Neutrophil (primary cell): ENCODE data around the gene GNGT1.
"Not testable (repeated sequence)": the region's sequence is repeated elsewhere in the genome, so short reads cannot be mapped to it uniquely, and the experiment has no call there.

Source experiments
- H3K27ac ChIP-seq: fragments of 200-600 bp; sonication (generic); 2 replicates; pipeline ENCODE4 v1.5.1; 2016; ENCODE audit warnings: mild to moderate bottlenecking, moderate library complexity
- H3K27me3 ChIP-seq: fragments of 200-600 bp; sonication (generic); 2 replicates; pipeline ENCODE4 v1.6.0; 2016; ENCODE audit warnings: mild to moderate bottlenecking
- H3K36me3 ChIP-seq: fragments of 200-600 bp; sonication (generic); 2 replicates; pipeline ENCODE4 v1.5.1; 2017
- H3K4me1 ChIP-seq, 2 experiments: fragments of 200-600 bp in 1 of 2; sonication (generic) in 1 of 2; 1 replicate in 1 of 2; 2 replicates in 1 of 2; pipeline versions ENCODE4 v1.5.1 to v1.6.1; 2013 to 2016; ENCODE audit warnings: low read depth in 1 of 2, low read length in 1 of 2, mild to moderate bottlenecking in 1 of 2, moderate library complexity in 1 of 2; ENCODE audit not compliant: control insufficient read depth in 1 of 2, insufficient read depth in 1 of 2
- H3K4me3 ChIP-seq, 2 experiments: fragments of 200-600 bp in 1 of 2; sonication (generic) in 1 of 2; 1 replicate in 1 of 2; 2 replicates in 1 of 2; pipeline ENCODE4 v1.5.1; 2013 to 2016; ENCODE audit warnings: low read depth in 1 of 2, low read length in 1 of 2, mild to moderate bottlenecking in 1 of 2, moderate library complexity in 1 of 2
- H3K9me3 ChIP-seq: fragments of 200-600 bp; sonication (generic); 2 replicates; pipeline ENCODE4 v1.5.1; 2016
- TF ChIP-seq, protein P1 (sequence below): fragments of 200-600 bp; sonication (generic); IDR thresholded peaks from 2 replicates; pipeline ENCODE4 v1.5.1; 2016; ENCODE audit warnings: antibody characterized with exemption

The GNGT1 gene

GRCh38 chr7:93902777-93903423 lies 3.5 kb upstream of the GNGT1 start:
- H3K4me3 ChIP-seq, result no peak overlapping the region
- no peaks in the 10 kb centered on the region for H3K36me3 ChIP-seq
- TF ChIP-seq, protein P1, sequence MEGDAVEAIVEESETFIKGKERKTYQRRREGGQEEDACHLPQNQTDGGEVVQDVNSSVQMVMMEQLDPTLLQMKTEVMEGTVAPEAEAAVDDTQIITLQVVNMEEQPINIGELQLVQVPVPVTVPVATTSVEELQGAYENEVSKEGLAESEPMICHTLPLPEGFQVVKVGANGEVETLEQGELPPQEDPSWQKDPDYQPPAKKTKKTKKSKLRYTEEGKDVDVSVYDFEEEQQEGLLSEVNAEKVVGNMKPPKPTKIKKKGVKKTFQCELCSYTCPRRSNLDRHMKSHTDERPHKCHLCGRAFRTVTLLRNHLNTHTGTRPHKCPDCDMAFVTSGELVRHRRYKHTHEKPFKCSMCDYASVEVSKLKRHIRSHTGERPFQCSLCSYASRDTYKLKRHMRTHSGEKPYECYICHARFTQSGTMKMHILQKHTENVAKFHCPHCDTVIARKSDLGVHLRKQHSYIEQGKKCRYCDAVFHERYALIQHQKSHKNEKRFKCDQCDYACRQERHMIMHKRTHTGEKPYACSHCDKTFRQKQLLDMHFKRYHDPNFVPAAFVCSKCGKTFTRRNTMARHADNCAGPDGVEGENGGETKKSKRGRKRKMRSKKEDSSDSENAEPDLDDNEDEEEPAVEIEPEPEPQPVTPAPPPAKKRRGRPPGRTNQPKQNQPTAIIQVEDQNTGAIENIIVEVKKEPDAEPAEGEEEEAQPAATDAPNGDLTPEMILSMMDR, result no peak
- H3K4me1 ChIP-seq, result no peaks in the 10 kb centered on the region
- peaks cover 4% of the 10 kb centered on the region for H3K27me3 ChIP-seq
- no peaks in the 10 kb centered on the region for H3K9me3 ChIP-seq
- no peak overlapping the region for H3K27ac ChIP-seq

- H3K27me3 ChIP-seq, result peaks cover 14% of the 10 kb centered on the region
- H3K9me3 ChIP-seq, result no peaks in the 10 kb centered on the region
- H3K36me3 ChIP-seq, result no peaks in the 10 kb centered on the region
- H3K27ac ChIP-seq, result no peak overlapping the region
- no peaks in the 10 kb centered on the region for H3K4me1 ChIP-seq
- TF ChIP-seq, protein P1, result no peak
- no peak overlapping the region for H3K4me3 ChIP-seq
Measured at GRCh38 chr7:93910076-93910994, 4.0 kb downstream of the GNGT1 start.

GRCh38 chr7:93911242-93911641 lies 4.9 kb downstream of the GNGT1 start:
- not testable (repeated sequence) for H3K4me3 ChIP-seq, H3K4me1 ChIP-seq, H3K36me3 ChIP-seq, H3K9me3 ChIP-seq, H3K27ac ChIP-seq
- peaks cover 13% of the 10 kb centered on the region for H3K27me3 ChIP-seq

- not testable (repeated sequence) for H3K9me3 ChIP-seq, H3K4me1 ChIP-seq, H3K4me3 ChIP-seq, H3K36me3 ChIP-seq, H3K27ac ChIP-seq
- peaks cover 13% of the 10 kb centered on the region for H3K27me3 ChIP-seq
Measured at GRCh38 chr7:93911661-93912060, 5.3 kb downstream of the GNGT1 start.

- Histone ChIP-seq H3K36me3 (no peaks in the 10 kb centered on the region), H3K4me1 (no peaks in the 10 kb centered on the region), H3K9me3 (no peaks in the 10 kb centered on the region), H3K27me3 (peaks cover 14% of the 10 kb centered on the region), H3K27ac (no peak overlapping the region), H3K4me3 (no peak overlapping the region)
- TF ChIP-seq, protein P1, result no peak
Measured at GRCh38 chr7:93913197-93913596, 6.8 kb downstream of the GNGT1 start.

DNA sequence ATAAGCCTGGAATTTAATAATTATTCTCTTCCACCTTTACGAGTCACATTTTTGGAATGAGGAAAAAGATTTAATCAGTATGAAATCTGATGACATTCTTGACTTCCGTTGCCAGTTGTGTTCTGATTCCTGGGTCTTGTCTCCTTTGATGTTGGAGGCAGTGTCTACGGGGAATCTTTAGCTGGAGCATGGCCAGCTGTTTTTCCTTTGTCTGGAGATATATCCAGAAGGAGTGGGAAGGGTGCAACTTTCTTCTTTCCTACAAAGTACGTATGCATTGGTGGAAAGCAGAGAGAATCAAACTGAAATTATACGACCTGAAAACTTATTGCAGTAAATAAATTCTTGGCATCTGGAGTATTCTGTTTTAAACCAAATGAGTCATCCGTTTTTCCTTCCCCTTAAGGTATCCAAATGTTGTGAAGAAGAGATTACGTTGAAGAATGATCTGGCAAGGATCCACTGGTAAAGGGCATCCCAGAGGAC lies 8.3 kb downstream of the GNGT1 start:
- H3K9me3 ChIP-seq, result no peaks in the 10 kb centered on the region
- TF ChIP-seq, protein P1, result no peak
- H3K4me3 ChIP-seq, result no peak overlapping the region
- H3K27ac ChIP-seq, result no peak overlapping the region
- peaks cover 18% of the 10 kb centered on the region for H3K27me3 ChIP-seq
- H3K36me3 ChIP-seq, result no peaks in the 10 kb centered on the region
- H3K4me1 ChIP-seq, result no peaks in the 10 kb centered on the region

DNA sequence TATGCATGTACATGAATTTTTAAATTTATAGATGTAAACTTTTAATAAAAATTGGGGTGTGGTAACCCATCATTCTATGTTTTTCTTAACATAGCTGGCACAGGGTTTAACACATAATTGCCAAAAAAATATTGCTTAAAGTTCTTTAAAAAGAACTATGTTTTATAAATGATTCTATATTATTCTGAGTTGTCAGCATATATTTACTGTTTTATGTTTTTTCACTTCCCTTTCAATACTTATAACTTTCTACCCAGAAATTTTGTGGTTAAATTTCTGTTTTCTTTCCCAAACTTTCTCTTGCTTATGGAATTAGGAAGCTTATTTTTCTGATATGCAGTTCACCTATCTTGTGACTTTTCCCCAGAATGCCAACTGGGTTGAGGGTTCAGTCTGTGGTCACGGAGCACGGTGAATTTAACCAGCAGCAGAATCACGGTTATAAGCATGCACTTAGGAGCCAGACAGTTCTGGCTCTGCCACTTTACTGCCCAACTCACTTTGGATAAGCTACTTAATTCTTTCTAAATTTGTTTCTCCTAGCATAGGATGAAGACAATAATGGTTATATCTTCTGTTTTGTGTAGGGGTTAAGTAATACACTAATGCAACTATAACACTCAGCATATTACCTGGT lies 9.0 kb downstream of the GNGT1 start:
- not testable (repeated sequence) for H3K4me3 ChIP-seq, H3K27ac ChIP-seq, H3K9me3 ChIP-seq, H3K4me1 ChIP-seq, H3K36me3 ChIP-seq
- peaks cover 24% of the 10 kb centered on the region for H3K27me3 ChIP-seq

GRCh38 chr7:93915888-93916287 lies 9.5 kb downstream of the GNGT1 start:
- not testable (repeated sequence) for H3K4me1 ChIP-seq, H3K27ac ChIP-seq, H3K36me3 ChIP-seq, H3K4me3 ChIP-seq, H3K9me3 ChIP-seq
- H3K27me3 ChIP-seq, result peaks cover 26% of the 10 kb centered on the region

DNA sequence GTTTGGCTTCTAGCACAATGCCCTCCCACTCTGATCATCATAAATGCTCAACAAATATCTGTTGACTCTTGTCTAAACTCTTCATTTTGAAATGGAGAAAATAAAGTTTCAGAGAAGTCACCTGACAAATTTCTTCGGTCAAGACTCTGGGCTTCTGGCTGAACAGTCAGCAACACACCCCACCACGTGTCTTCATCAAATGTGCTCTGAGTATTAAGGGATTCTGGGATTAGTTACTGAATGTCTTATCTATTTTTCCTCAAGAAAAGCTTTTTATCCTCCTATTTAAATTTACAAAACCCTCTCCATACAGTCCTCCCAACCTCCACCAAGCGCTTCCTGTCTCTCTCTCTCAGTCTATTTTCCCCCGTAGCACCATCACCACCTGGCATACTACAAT lies 9.9 kb downstream of the GNGT1 start:
- H3K4me3 ChIP-seq, H3K27ac ChIP-seq, H3K9me3 ChIP-seq, H3K36me3 ChIP-seq, H3K4me1 ChIP-seq: not testable (repeated sequence)
- H3K27me3 ChIP-seq, result peaks cover 30% of the 10 kb centered on the region
